HG02763 (cell line): ENCODE results near the gene PRKN.
"Not testable (repeated sequence)": the region's sequence is repeated elsewhere in the genome, so short reads cannot be mapped to it uniquely, and the experiment has no call there.

ENCODE experiments used
- ATAC-seq: cut with Tn5 transposase; IDR thresholded peaks from one replicate; pipeline ENCODE4 v1.9.1; 2021; ENCODE audit warnings: mild to moderate bottlenecking, moderate library complexity; ENCODE audit not compliant: unreplicated experiment

Gene PRKN

DNA sequence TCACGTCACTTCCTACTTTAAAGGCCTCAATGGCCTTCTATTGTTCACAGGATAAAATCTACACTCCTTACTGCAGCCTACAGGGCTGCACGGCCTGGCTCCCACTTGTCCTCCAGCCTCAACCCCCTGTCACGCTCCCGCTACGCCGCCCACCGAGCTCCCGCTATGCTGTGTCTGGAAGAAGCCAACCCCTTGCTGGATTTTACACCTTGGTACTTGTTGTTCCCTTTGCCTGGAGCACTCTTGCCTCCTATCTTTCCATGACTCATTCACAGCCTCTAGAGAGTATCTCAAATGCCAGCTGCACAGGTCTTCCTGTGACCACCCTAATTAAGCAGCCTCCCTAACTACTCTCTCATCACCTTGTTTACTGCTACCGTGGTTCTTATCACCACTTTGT is 259.9 kb downstream of the PRKN start:
- ATAC-seq: no peak

DNA sequence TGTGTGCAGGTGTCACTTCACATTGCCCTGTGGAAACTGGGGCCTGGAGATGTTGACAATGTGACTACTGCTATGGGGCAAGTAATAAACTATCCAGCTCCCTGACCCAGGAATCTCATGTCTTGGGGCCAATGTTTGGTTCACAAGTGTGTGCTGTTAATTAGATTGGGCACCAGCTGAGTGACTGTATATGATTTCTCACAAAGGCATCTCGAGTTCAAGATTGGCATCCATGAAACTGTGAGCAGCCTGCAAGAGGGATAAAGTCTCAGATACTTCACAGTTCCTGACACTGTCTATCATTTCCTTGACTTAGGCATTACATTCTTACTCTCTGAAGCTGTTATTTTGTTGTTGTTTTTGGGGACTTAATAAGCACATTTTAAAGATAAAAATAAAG is 264.0 kb downstream of the PRKN start:
- no peak for ATAC-seq

GRCh38 chr6:162459985-162460384 is 267.6 kb downstream of the PRKN start:
- no peak for ATAC-seq

GRCh38 chr6:162450358-162450757 is 277.2 kb downstream of the PRKN start:
- no peak for ATAC-seq

DNA sequence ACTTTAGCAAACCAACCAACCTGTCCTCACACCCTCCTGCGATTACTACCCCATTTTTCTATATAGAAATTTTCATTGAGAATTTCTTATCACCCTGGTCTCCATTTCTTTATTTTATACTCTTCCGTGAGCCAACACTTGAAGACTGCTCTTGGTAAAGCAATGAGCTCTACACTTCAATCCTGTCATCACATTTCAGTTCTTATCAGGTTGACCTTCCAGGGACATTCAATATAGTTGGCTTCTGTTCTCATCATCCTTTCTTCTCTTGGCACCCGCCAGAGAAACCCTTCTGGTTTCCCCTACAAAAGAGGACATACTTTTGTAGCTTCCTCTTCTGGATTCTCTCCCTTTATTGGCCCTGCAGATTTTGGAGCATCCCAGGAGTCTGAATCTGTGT is 279.3 kb downstream of the PRKN start:
- ATAC-seq: no peak

DNA sequence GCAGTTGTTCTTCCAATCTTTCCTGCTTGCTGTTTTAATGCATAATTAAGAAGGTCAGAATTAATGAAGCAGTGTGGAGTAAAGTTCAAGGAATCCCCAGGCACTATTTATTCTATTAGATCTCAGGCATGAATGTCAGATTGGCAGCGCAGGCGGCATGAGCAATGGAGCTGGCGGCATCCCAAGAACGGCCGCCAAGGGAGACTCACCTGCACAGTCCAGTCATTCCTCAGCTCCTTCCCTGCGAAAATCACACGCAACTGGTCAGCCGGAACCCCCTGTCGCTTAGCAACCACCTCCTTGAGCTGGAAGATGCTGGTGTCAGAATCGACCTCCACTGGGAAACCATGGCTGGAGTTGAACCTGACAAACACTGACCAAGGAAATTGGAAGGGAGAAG is 284.5 kb downstream of the PRKN start:
- no peak for ATAC-seq

DNA sequence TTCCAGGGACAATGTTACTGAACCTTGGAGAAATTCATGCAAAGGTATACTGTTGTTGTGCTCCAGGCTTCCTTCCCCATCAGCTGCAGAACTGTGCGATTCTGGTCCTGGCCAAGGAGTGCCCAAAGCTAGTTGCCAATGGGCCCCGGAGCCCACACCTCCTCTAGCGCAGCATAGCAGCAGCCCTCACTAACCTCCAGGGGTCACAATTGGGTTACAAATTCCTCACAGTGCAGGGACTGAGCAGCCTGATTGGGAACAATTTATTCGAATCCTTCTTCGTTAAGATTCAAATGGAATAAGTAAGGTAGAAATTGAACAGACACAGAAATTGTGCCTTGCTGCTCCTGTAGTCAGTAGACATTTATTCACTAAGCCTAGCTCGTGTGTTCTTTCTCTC is 284.9 kb downstream of the PRKN start:
- no peak for ATAC-seq

GRCh38 chr6:162441991-162442390 is 285.6 kb downstream of the PRKN start:
- no peak for ATAC-seq

DNA sequence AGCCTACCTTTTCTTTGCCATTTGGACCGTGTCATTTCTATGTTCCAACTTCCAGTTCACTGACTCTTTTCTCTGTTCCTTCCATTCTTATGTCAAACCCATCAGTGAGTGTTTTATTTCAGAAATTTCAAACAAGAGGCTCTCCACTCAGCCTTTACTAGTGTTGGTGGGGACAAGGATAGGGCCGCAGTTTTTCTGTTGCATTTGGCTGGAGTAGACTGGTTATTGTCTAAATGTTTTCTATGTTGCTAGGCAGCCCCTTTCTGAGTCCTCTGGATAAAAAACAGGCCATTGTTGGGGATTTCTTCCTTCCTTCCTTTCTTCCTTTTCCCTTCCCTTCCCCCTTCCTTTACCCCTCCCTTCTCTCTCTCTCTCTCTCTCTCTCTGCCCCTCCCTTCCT is 288.6 kb downstream of the PRKN start:
- no peak for ATAC-seq

GRCh38 chr6:162435071-162435470 is 292.5 kb downstream of the PRKN start:
- no peak for ATAC-seq

- ATAC-seq: no peak
These were observed 306.6 kb downstream of the PRKN start for GRCh38 chr6:162421004-162421403.

- no peak for ATAC-seq
These were observed 310.6 kb downstream of the PRKN start for GRCh38 chr6:162416831-162417537.

DNA sequence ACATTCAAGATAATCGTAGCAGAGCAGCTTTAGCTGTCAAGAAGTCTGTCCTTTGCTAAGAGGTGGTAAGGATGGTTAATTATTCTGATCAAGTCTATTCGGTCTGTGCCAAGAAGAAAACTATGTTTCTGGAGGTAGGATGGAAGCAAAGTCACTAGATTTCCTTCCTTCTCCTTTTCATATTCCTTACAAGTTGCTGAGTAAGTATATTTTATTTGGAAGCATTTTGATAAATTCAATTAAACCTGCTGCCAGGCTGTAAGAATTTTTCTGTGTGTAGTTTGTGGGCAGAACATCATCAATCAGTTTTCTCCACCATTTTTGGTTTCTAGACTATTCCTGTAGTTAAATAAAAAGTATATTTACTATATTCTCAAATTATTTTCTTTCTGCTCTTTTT is 311.3 kb downstream of the PRKN start:
- no peak for ATAC-seq

DNA sequence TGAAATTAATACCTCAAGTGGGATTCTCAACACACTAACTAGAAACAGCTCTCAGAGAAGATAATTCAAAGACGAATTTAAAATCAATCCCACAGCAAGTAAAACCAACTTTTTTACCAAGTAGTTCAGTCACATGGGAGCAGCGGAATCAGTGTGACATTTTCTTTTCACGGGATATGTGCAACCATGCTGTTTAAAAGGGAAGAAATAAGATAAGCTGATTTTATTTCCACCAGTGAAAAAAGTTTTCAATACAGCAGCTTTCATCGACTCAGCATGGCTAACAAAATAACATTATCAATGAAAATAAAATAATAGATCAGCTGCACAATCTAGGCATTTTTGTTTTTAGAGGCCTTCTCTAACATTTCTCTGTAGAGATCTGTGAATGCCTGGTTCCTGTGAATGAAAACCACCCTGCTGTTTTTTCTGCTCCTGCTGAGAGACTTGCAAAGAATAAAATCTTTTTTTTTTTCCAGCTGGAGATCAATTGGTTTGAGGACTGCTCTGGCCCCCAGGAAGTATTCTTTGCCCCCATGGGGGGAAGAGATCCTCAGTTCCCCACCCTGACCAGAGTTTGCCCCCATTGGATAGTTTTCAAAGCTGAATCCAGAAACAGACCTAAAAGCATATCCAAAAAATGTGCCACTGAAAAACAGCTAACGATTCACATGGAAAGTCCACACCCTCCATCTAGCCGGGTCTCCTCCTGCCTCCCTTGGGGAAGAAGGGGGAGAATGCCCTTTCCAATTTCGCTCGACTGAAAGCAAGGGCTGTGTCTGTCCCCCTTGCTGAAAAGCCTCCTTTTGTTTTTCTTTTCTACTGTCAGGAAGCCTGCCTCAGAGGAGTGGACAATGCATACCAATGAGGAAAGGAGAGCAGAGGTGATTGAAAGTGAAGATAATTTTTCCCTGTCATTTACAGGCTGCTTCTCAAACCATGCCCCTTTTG is 317.6 kb downstream of the PRKN start:
- ATAC-seq: no peak

DNA sequence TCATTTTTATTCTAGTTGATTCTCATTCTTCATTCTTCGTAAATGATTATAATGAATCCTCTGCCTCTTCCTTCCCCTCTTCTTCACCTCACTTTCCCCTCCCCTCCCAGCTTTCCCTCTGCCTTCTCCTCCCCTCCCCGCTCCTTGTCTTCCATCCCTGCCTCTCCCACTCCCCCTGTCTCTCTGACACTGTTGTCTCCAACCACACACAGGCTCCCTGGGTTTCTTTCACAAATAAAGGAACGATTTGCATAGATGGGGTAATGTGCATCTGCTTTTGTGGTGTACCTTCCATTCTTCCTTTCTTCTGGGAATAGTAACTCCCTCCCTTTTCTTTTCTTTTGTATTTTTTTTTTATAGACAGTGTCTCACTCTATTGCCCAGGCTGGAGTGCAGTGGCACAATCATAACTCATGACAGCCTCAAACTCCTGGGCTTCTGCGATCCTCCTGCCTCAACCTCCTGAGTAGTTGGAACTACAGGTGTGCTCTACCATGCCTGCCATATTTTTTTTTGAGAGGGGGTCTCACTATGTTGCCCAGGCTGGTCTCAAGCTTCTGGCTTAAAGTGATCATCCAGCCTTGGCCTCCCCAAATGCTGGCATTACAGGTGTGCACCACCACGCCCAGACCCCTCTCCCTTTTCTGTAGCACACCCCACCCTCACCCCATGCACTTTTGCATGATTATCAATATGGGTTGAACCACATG is 318.6 kb downstream of the PRKN start:
- no peak for ATAC-seq

GRCh38 chr6:162404951-162405350 is 322.6 kb downstream of the PRKN start:
- no peak for ATAC-seq

GRCh38 chr6:162403031-162403430 is 324.5 kb downstream of the PRKN start:
- ATAC-seq: no peak

DNA sequence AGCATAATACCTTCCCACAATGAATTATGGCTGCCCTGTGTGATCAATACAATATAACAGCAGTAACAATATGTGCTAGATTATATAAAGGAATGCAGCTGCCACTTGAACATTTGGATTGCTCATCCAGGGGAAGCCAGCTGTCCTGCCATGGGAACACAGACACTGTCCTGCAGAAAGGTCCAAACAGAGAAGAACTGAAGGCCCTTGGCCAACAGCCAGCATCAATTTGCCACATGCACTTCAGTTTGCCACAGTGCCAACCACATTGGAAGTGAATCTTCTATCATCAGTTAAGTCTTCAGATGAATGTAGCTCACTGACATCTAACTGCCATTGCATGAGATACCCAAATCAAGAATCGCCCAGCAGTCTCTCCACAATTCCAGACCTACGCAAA is 332.4 kb downstream of the PRKN start:
- no peak for ATAC-seq

DNA sequence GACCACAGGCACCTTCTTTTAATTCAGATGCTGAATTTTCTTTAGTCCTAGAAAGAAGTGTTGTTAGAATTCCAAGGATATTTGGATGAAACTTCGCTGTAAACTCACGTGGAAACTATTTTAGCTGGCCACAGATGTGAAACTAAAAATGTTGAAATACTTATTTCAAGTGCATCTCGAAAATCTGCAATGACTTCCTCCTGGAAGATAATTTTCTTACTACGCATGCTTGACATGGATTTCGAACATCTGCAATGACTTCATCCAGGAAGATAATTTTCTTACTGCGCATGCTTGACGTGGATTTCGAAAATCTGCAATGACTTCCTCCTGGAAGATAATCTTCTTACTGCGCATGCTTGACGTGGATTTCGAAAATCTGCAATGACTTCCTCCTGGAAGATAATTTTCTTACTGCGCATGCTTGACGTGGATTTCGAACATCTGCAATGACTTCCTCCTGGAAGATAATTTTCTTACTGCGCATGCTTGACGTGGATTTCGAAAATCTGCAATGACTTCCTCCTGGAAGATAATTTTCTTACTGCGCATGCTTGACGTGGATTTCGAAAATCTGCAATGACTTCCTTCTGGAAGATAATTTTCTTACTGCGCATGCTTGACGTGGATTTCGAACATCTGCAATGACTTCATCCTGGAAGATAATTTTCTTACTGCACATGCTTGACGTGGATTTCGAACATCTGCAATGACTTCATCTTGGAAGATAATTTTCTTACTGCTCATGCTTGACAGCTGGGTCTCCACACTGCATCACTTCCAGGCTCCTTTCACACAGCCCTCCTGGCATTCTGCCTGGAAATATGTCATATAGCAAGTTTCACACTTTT is 336.4 kb downstream of the PRKN start:
- ATAC-seq: not testable (repeated sequence)

DNA sequence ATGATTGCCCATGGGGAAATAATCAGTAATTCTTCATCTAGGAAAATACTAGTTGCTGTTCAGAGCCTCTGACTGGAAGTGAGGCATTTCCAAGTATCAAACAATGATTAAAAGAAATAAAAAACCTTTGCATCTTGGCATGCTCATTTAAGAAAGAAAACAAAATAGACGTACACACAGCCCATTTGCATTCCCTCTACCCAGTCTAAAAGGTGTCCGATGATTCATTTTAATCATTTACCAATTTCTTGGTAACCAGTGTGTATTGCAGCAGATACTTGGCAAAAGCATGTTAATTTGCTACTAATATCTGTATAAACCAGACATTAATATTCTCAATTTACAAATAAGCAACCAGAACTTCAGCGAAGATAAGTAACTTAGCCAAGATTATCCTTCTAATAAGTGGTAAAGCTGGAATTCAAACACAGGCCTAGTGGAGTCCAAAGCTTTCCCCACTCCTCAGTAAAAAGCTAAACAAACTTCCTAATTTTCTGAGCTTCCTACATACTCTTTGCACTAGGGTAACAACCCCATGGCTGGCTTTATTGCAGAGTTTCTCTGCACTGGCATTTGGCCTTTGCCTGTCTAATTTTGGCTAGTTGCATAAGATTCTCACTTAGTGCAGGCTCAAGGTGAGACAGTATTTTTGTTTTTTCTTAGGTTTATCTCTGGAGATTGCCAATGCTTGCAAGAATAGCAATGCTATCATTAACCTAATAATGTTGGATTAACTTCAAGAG is 338.1 kb downstream of the PRKN start:
- ATAC-seq: no peak
